ENCODE data around the gene DNAJC25. TPM values are rescaled to one million over a fixed set of nuclear protein-coding genes. Genes with fewer than 3 reads are reported as not detected.
A peak's percentile ranks its signal among the peaks of the same experiment; 100 is the strongest.

DNAJC25 gene
- total RNA-seq, 1 experiment from 2014 or later = 6.1 TPM

GRCh38 chr9:111658943-111659342 is 27.8 kb downstream of the DNAJC25 start:
- ChIA-PET POLR2A (ENCODE audit: low non-redundant PET) (no interaction called here), CTCF (no interaction called here)
- intact Hi-C loops (cut with micrococcal nuclease; ENCODE audit: unreplicated experiment) = no loop called here
- Histone ChIP-seq H3K27me3 (replicated peaks; ENCODE audit: insufficient read depth, low read depth, low read length, poor library complexity) (no peaks in the 10 kb centered on the region), H3K4me1 (ENCODE audit: insufficient read depth, low read length, poor library complexity, severe bottlenecking) (peaks cover 6% of the 10 kb centered on the region), H3K9me3 (ENCODE audit: low read depth, low read length, poor library complexity, severe bottlenecking) (no peaks in the 10 kb centered on the region), H3K4me3 (ENCODE audit: low read depth, low read length, poor library complexity, severe bottlenecking) (no peak overlapping the region), H3K36me3 (ENCODE audit: insufficient read depth, low read length, poor library complexity, severe bottlenecking) (no peaks in the 10 kb centered on the region), H3K27ac (ENCODE audit: low read depth, low read length, poor library complexity, severe bottlenecking) (no peak overlapping the region)
- no peak for DNase-seq (ENCODE audit: low spot score)
- no TSS peak for BruUV-seq (replicated peaks)
- TF ChIP-seq CTCF (conservative IDR thresholded peaks at IDR 0.05; ENCODE audit: low read depth, low read length) (no peak), EZH2 (IDR thresholded peaks at IDR 0.05; ENCODE audit: borderline replicate concordance, low read depth, low read length, poor library complexity, severe bottlenecking) (no peak)

- H3K4me1 ChIP-seq (ENCODE audit: insufficient read depth, low read length, poor library complexity, severe bottlenecking) = peaks cover 6% of the 10 kb centered on the region
- ChIA-PET POLR2A (ENCODE audit: low non-redundant PET) (no interaction called here), CTCF (no interaction called here)
- no peaks in the 10 kb centered on the region for H3K27me3 ChIP-seq (replicated peaks; ENCODE audit: insufficient read depth, low read depth, low read length, poor library complexity)
- no peak for DNase-seq (ENCODE audit: low spot score)
- H3K9me3 ChIP-seq (ENCODE audit: low read depth, low read length, poor library complexity, severe bottlenecking) = no peaks in the 10 kb centered on the region
- no peaks in the 10 kb centered on the region for H3K36me3 ChIP-seq (ENCODE audit: insufficient read depth, low read length, poor library complexity, severe bottlenecking)
- no peak overlapping the region for H3K27ac ChIP-seq (ENCODE audit: low read depth, low read length, poor library complexity, severe bottlenecking)
- TF ChIP-seq CTCF (conservative IDR thresholded peaks at IDR 0.05; ENCODE audit: low read depth, low read length) = no peak
- no peak for TF ChIP-seq EZH2 (IDR thresholded peaks at IDR 0.05; ENCODE audit: borderline replicate concordance, low read depth, low read length, poor library complexity, severe bottlenecking)
- intact Hi-C loops (cut with micrococcal nuclease; ENCODE audit: unreplicated experiment) = no loop called here
- BruUV-seq (replicated peaks) = no TSS peak
- H3K4me3 ChIP-seq (ENCODE audit: low read depth, low read length, poor library complexity, severe bottlenecking) = no peak overlapping the region
Observed at GRCh38 chr9:111659691-111660090, 28.6 kb downstream of the DNAJC25 start.

- no peak for TF ChIP-seq CTCF (conservative IDR thresholded peaks at IDR 0.05; ENCODE audit: low read depth, low read length)
- TF ChIP-seq EZH2 (IDR thresholded peaks at IDR 0.05; ENCODE audit: borderline replicate concordance, low read depth, low read length, poor library complexity, severe bottlenecking) = no peak
- intact Hi-C loops (cut with micrococcal nuclease; ENCODE audit: unreplicated experiment) = no loop called here
- no TSS peak for BruUV-seq (replicated peaks)
- CTCF ChIA-PET = no interaction called here
- Histone ChIP-seq H3K36me3 (ENCODE audit: insufficient read depth, low read length, poor library complexity, severe bottlenecking) (no peaks in the 10 kb centered on the region), H3K27me3 (replicated peaks; ENCODE audit: insufficient read depth, low read depth, low read length, poor library complexity) (no peaks in the 10 kb centered on the region), H3K9me3 (ENCODE audit: low read depth, low read length, poor library complexity, severe bottlenecking) (no peaks in the 10 kb centered on the region), H3K27ac (ENCODE audit: low read depth, low read length, poor library complexity, severe bottlenecking) (peak within 1 kb of the TSS; percentile 70), H3K4me1 (ENCODE audit: insufficient read depth, low read length, poor library complexity, severe bottlenecking) (peaks cover 6% of the 10 kb centered on the region), H3K4me3 (ENCODE audit: low read depth, low read length, poor library complexity, severe bottlenecking) (peak within 1 kb of the TSS; percentile 77)
- POLR2A ChIA-PET (ENCODE audit: low non-redundant PET) = interaction anchor here (0.7 kb wide), 1 partner anchor 177 kb away, joined by 3 read pairs; the partner anchor contains the start of gene ECPAS
- peak; percentile 78 for DNase-seq (ENCODE audit: low spot score)
Observed at GRCh38 chr9:111661150-111661801, 30.1 kb downstream of the DNAJC25 start, which contains the start of gene GNG10. Gene GNG10, plus strand, starts transcription at chr9:111661605. Its CDS starts 30 bp downstream, at chr9:111661635.

Measured in A673 (cell line).